ENCODE data around the gene RUNX1.

Gene RUNX1

DNA sequence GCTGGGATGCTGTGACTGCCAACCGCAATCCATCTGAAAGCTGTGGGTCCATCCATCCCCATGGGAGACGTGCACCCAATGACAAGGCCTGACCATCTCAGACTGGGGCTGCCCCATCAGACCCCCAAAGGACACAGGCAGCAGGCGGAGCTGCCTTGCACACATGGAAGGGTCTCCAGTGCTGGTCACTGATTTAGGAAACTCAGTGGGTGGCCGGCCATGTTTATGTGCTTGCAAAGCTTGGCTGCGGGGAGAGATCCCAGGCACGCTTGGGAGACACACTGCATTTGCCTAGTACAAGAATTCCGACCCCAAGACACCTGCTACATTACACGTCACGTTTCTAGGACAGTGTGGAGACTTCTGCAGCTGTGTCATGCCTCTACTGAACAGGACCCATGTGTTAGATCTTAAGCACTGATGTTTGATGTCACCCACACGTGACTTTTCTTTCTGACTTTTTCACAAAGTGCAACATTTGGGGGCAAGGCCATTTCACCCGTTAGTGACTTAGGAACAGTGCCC is 198.9 kb downstream of the RUNX1 start:
- DNase-seq (ENCODE audit: low read depth in 2 of 2) = no peak

DNA sequence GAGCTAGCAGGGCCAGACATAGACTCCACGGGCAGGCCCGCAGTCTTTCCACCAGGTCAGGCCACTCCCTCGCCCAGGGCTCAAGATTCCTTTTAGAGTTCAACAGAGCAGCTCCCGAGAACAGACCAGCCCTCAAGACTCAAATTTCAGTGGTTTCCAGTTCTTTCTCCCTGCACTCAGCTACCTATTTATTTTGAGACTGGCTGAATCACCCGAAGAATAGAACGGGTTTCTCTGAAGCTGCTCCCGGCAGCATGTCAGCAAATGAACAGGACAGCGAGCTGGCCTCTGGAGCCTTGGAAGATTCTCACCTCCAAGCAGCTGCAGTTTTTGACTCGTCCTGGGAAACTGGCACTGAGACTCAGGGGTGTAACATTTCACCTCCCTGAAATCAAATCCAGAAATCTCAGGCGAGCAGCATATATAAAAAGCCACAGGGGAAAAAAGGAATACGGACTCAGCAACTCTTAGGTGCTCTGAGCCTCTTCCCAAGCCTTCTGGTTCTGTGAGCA is 202.4 kb downstream of the RUNX1 start:
- no peak for DNase-seq (ENCODE audit: low read depth in 2 of 2)

DNA sequence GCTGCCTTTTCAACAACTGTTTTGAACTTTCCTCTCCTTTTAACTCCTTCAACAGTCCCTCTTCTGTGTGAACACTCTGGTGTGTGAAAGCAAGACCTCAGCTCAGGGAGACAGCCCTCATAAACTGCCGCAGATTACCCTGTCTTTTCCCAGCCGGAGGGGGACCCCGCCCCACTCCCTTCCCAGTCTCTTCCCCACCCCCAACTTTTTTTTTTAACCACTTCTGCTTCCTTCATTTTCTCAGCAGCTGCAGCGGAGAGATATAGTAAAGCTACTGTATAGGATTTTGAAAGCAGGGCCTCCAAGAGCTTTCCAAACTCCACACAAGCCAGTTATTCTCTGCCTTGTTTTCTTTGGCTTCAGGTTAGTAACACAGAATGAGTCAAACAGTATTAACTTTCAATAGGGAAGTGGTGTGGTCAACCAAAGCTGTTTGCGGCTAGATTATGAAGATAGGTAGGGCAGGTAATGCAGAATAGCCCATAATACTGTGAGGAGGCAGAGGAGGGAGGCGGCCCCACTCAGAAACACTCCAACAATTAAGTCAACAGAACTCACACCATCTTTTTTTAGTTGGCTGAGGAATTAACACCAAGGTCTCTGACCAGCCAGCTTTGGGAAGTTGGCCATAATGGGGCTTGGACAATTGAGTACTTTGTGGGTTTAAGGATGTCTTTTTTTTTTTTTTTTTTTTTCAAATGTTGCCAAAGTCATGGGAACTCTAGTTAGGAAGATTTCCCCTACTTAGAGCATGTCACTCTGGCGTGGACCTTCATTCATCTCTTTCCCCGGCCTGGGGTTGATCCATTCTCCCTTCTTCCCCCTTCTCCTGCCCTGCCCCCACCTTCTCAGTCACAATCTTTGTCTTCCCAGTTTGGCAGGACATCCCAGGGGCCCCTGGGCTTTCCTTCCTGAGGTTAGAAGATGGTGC is 203.3 kb downstream of the RUNX1 start:
- DNase-seq (ENCODE audit: low read depth in 2 of 2) = no peak

DNA sequence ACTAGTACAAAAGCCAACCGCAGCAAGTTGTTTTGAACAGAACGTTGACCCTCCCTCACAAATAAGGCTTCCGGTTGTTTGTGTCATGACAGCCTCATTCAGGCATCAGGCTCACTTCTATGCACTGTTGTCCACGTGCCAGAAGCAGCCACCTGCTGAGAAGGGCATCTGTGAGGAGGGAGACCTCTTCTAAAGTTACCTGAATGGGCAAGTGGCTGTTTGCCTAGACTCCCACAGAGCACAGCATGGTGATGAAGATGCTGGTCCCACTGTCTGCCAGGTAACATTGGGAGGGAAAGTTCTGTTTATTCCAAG is 204.2 kb downstream of the RUNX1 start:
- DNase-seq (ENCODE audit: low read depth in 2 of 2) = no peak

DNA sequence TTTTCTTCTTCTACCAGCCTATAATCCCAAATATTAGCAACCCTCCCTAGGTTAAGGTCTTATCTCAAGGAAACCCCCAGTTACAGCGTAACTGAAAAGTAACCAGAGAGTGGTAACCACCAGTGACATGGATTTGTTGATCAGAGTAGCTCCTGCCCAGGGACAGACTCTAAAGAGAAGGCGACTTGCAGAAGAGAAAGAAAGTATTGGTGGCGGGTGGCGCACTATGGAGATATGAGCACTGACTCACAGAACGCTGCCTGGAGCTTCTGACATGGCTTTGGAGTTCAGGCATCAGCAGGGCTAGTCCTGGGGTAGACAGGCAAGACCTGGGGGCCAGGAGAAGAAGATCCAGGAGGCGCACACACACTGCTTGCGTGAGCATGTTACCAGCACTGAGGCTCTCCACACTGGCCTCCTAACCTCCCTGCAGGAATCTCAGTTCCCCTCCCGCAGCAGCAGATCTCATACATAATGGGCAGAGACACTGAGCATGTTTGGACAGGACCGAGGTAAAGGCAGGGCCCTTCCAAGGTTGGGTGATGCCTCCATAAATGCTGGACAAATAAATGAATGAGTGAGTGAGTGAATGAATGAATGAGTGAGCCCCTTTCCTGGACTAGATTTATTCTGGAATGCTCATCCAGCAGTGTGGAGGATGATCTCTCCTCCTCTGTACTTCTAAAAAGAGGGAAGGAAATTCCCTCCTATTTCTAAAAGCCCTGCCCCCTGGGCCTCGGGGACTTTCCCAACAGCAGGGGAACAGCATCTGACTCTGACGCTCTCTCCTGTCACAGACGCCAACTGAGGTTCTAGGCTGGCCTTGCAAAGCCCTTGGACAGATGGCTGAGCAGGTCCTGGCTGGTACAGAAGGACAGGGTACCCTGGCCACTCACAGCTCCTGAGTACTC is 204.8 kb downstream of the RUNX1 start:
- no peak for DNase-seq (ENCODE audit: low read depth in 2 of 2)

DNA sequence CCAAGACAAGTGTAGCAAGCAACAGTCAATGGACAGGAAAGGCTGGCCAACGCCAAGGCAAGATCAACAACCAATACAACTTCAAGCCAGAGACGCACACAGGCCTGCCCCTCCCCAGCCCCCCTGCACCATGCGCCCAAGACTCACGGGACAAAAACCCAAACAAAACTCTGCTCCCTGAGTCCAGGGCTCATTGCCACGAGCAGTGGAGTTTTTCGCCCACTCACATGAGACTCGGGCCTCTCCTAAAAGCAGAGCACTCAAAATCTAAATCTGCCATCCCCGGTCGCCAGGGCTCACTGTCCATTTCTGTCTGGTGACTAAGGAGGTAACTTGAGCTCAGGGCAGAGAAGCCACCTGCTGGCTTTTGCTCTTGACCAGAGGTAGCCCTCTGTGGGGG is 205.5 kb downstream of the RUNX1 start:
- no peak for DNase-seq (ENCODE audit: low read depth in 2 of 2)

DNA sequence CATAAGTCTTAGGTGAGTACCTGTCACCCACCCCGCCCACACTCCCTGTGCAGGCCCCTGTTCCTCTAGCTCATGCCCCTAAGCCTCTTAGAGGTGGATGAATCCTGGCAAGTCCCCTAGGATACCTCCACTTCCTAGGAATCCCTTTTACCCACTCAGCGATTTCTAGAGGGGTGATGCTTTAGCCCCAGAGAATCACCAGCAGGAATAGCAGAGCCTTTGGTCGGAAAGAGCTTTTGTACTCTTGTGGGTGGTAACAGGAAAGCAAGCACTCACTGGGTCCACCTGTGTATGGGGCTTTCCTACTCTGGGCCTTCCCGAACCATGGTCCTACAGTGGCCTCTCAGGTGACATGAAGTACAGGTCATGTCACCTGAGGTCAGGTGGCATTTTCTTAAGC is 207.9 kb downstream of the RUNX1 start:
- no peak for DNase-seq (ENCODE audit: low read depth in 2 of 2)

DNA sequence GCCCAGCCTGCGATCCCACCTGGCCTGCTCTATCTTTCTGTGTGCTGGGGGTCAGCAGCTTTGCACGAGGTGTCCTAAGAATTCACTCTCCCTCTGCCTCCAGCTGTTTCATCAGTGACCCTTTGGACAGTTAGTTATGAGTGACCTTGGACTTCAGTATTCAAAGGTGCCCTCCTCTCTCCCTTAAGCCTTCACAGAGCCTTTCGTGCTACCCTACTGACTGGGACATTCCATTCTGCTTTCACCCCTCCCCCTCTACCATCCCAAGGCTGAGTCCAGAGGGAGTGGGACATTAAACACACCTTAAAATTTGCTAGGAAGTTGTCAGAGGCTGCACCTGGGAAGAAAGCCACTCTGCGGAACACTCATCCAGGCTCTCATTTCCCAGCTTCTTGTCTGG is 208.4 kb downstream of the RUNX1 start:
- no peak for DNase-seq (ENCODE audit: low read depth in 2 of 2)

DNA sequence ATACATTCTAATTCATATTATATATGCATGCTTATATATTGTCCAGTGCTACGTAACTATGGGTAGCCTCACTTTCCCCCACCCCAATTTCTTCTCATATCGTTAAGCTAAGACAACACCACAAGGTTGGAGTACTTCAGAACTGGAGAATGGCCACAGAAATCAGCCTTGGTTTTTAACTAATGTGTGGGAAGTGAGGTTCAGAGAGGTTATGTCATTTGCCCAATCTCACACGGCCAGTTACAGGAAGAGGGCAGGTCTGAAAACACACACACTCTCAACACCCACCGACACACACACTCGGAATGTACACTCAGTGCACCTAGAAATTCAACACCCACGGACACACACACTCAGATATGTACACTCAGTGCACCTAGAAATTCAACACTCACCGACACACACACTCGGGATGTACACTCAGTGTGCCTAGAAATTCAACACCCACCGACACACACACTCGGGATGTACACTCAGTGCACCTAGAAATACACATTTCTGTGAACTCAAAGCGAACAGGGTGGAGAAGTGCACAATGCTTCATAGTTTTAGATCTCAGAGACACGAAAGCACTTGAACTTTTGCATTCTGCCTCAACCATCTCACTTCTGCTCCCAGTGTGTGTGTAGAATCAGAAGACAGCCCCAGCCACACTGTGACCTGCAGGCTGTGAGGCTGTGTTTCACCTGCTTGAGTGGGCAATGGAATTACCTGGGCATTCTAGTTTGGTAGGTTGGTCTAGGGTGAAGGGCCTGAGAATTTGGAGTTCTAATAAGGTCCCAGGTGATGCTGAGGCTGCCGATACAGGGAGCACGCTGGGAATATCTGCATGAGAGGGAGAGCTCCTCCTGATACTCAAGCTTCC is 209.9 kb downstream of the RUNX1 start:
- DNase-seq (ENCODE audit: low read depth in 2 of 2) = no peak

DNA sequence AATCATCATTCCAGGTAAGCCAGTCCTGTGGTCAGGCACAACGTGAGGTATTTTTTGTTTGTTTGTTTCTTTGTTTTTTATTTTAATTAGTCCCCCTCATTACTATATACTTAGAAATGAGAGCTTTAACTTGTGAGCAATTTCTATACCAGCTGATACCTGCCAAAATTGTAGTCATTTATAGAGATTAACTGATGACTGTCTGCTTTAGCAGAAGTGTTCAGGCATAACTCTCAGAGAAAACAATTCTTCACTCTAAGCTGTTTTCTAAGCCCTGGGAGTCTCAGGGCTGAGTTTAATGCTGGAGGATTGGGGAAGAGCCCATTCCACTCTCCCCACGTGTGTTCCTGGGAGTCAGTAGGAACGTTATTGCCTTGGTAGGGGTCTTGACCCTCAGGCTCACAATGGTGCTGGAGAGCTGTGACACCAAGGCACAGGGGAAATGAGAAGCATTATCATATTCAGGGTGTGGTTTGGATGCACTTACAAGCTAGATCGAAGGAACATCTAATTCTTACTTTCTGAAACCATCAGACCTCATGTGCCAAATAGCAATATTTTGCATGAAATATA is 212.1 kb downstream of the RUNX1 start:
- no peak for DNase-seq (ENCODE audit: low read depth in 2 of 2)

DNA sequence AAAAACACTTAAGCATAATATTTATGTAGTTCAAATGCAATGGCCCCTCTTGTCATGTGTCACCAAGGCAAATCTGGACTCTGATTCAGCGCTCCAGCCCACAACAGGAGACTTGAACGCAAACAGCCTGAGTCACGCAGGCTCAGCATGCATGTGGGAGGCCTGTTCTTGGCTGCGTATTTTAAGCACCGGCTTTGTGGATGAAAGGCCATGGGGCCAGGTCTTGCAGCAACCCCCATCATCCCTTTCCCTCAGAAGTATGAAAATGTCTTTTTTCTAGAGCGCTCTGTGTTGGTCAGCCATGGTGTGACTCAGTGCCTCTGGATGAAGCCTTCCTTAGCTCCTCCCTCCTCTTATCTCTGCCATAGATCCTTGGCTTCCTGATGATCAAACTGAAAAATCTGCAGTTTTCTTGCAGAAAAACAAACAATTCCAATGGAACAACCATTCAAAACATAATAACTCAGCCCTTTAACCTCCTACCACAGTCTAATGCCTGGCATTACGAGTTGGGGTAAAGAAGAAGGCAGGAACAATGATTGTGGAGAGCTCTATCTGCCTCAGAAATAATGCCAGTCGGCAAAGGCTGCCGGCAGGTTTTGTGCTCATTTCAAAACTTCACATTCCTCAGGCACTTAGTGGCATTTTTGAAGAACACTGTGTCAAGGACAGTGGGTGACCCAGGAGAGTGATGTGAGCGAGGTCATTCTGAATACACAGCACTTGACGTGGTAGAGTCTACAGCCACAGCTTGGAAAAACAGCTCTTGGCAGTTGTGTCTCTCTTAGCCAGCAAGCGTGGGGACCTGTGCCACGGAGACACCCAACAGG is 212.8 kb downstream of the RUNX1 start:
- DNase-seq (ENCODE audit: low read depth in 2 of 2) = peak in 1 of 2 donors; percentile 12

DNA sequence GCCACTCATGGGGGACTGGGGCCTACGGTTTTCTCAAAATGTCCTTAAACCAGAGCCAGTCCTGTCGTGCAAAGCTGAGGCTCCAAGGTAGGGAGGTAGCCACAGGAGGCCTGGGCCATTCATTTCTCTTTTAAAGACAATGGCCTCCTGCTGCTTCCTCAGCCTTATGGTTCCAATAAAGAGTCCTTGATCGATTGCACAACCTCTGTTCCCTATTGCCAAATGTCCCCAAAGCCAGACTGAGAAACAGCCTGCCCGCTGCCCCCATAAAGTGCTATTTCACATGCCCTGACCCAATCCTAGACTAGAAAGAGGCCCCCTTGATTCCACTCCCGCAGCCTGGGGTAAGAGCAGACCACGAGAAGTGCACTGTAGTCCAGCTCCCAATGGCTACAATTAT is 213.6 kb downstream of the RUNX1 start:
- no peak for DNase-seq (ENCODE audit: low read depth in 2 of 2)

DNA sequence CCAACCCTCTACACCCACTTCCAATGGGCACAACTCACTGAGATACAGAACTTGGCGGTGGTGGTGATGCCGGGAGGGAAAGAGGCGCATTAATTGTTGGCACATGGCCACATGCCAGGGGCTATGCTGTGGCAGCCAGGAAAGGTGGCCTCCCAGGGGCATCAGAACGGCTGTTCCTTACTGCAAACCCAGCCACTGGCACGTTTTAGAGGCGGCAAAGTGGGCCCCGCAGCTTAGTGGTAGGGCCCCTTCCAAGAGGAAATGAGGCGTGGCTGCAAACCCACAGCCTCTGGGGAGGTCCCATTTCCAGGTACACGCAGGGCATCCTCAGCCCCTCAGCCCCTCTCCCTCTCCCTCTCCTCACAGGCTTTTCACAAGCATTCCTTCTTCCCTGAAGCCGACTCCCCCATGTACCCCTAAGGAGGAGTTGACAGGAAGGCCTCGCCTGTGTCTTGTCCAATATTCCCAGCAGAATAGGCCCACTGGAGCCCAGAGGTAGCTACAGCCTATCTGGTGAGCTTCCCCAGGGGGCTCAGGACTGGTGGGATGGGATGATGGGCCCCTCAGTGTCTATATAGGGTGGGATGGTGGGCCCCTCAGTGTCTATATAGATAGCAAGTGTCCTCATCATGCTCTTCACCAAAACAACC is 214.1 kb downstream of the RUNX1 start:
- no peak for DNase-seq (ENCODE audit: low read depth in 2 of 2)

DNA sequence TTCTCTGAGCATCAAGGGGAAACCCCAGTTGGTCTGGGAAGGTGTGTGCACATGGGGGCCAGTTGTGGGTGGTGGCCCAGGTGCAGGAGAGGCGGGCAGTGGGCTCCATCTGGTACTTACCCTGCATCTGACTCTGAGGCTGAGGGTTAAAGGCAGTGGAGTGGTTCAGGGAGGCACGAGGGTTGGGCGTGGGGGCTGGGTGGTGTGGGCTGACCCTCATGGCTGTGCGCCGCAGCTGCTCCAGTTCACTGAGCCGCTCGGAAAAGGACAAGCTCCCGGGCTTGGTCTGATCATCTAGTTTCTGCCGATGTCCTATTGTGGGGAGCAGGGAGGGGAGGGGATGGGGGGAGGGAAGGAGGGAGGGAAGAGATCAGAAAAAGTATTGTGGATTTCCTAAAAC is 214.8 kb downstream of the RUNX1 start:
- no peak for DNase-seq (ENCODE audit: low read depth in 2 of 2)

DNA sequence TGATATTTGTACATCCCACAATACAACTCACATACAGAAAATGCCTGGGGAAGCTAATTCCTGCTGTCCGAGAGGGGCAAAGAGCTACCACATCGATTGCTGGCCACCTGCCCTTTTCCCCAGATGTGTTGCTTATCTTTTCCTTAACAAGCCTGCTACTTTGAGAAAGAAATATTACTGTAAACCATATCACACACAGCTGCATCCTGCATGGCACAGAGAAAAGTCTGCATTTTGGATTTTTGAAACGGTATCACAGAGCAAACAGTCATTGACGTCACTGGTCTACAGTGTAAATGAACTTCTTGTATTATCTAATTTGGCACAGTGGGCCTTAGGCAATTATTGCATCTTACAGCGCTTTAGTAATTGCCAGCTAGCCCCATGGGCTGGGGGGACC is 215.6 kb downstream of the RUNX1 start:
- no peak for DNase-seq (ENCODE audit: low read depth in 2 of 2)

DNA sequence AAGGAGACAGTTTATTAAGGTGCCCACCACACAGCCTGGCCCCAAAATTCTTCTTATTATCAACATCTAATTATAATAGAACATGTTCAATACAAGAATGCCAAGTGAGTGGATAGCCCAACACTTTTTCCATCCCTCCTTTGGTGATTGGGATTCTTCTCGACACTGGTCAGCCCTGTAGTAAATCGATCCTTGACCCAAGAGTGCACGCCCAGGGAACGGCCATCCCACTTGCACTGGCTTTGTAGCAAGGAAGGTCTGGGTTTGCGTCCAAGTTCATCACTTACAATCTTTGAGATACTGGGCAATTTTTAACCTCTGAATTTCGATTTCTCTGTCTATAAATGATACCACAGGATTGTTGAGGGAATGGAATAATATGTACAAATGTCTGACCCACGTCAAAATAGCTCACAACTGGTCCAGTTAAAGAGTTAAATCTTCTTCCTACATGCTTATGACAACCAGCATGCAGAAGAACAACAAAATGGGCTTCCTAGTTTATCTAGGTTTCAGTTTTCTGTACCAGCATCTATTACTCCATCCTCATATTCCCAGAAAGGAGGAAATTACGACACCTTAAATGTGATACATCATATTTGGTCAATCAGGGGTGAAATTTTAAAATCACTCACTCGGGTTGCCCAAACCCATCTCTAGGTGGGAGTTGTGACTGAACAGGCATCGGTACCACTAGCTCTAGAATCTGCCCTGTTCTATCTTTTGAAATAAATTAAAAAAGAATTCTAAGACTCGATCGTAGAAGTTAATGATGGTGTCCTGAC is 218.5 kb downstream of the RUNX1 start:
- no peak for DNase-seq (ENCODE audit: low read depth in 2 of 2)

DNA sequence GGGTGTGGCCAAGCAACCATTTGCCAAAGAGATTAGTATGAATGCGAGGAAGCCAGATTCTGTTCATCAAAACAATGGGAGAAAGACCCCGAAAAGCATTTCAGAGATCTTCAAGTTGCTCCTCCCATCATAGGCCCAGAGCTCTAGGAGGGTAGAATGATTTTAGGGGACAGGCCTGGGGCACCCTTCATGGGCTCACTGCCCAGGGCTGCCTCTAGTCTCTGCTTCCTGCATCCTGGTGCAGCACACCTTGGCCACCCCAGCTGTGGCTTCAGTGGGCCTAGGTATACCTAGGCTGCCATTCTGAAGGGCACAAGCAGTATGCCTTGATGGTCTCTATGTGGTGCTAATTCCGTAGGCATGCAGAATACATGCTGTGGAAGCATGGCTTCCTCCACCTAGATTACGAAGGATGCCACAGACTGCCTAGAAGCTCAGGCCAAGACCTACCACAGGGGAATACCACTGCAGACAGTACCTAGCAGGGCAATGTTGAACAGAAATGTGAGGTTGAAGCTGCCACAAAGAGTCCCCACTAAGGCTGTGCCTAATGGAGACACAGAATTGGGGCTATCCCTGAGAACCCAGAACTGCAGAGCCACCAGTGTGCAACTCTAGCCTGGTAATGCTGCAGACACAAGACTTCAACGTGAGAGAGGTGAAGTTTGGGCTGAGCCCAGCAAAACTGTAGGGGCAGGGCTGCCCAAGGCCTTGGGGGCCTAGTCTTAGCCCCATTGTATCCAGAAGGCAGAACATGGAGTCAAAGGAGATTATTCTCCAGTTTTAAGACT is 221.5 kb downstream of the RUNX1 start:
- DNase-seq (ENCODE audit: low read depth in 2 of 2) = no peak

DNA sequence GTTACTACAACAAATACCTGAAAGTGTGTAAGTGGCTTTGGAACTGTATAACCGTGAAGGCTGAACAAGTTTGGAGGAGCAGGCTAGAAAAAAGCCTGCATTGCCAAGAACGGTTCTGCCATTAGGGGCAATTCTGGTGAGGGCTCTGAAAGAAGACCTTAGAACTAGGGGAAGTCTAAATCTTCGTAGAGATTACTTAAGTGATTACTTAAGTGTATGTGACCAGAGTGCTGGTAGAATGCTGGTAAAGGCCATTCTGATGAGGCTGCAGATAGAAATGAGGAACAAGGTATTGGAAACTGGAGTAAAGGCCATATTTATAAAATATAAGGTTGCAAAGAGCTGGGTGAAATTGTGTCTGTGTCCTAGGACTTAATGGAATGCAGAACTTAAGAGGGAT is 222.3 kb downstream of the RUNX1 start:
- no peak for DNase-seq (ENCODE audit: low read depth in 2 of 2)
